GM19467 (cell line): Measurements from ENCODE around the gene RYR3.

Experiments used
- ATAC-seq: cut with Tn5 transposase; IDR thresholded peaks from one replicate; pipeline ENCODE4 v1.9.1; 2021; ENCODE audit warnings: mild to moderate bottlenecking, moderate library complexity; ENCODE audit not compliant: unreplicated experiment

The RYR3 gene

DNA sequence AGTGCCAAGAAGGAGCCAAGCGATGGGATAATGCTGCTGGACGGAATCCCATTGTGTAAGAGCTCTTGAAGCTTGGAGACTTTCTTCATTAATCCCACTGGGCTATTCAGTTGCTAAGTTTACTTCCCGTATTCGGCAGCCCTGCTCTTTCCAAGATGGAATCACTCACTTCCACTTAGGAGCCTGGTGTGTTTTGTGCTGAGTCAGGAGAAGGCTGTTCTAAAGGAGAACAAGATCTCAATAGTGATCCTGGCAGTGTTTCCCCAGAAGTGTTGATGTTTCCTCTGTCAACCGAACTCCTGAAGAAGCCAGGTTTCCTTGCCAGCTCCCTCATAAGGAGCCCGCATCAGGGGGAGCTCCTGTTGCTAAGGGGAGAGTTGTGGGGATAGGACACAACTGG lies 387.4 kb downstream of the RYR3 start:
- ATAC-seq = no peak

DNA sequence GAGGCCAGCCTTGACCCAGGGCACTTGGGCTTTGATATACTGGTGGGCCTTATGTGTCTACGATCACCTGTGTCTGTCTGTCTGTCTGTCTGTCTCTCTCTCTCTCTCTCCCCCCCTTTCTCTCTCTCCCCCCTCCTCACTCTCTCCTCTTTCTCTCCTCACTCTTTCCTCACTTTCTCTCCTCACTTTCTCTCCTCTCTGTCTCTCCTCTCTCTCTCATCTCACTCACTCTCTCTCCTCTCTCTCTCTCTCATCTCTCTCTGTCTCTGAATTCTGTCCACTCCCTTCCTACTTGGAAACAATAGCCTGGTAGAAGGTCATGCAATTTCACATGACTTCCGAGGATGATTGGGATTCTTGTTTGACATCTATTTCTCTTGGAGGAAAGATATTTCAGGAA lies 388.4 kb downstream of the RYR3 start:
- ATAC-seq = no peak

DNA sequence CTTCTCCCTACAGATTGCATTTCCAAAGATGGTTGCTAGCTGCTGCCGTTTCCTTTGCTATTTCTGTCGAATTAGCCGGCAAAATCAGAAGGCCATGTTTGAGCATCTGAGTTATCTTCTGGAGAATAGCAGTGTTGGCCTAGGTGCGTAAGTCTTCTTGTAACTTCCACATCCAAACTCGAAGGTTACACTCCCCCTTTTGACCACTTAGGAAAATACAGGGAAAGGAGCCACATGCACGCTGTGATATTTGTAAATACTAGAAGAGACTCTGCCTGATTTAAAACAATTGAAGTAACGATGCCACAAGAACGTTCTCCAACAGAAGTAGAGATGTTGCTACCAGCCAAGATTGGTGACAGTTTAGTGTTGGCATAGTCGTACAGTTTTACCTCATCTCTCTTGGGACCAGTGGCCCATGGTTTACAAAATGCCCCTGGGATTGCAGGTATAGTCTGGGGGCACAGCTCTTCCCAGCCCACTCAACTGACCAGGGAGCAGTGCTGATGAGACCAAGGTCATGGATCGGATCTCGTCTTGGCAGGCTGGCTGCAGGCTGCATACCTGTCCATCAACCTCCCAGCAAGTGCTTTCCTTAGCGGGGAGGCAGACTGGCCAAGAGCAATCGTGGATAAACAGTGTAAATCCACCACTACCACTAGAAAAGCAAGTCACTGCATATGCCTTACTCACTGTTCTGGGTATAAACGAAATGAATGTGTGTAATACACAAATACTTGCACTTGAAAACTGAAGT lies 389.1 kb downstream of the RYR3 start:
- no peak for ATAC-seq

DNA sequence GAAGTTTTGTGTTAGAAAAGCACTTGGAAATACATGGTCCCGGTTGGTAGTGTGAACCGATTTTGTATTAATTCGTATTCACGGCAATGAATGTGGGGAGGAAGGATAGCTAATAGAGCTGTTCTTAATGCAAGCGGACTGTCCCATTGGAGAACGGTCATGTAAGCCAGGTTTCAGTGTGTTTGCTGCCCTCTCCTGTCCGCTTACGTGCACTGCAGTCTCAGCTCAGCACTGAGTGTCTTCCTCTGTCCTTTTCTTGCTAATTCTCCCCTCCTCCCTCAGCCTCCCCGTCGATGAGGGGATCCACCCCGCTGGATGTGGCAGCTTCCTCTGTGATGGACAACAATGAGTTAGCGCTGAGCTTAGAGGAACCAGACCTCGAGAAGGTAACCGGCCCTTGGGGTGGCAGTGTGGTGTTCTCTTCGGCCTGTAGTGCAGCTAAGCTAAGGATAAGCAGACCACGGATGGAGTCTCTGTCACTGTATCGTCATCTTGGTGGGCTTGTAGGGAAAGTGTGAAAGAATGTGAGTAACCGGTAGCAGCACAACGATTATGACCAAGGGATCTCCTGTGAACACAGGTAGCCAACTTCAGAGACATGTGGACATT lies 390.0 kb downstream of the RYR3 start:
- ATAC-seq = no peak

DNA sequence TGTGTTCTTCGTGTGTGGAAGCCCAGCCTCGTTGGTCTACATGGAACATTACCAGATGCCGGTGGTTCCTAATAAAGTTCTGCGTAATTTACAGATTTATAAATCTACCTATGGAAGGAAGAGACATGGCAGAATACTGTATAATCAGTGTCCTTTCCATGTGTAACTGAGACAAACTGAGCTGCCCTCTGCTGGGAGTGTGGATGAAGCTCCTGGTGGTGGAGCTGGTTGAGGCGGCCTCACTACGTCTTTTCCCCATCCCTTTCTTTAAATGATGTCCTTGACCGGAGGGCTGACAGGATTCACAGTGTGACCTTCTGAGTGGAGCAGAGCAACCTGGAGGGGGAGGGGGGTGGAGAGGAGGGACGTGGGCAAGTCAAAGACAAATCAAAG lies 390.5 kb downstream of the RYR3 start:
- no peak for ATAC-seq

DNA sequence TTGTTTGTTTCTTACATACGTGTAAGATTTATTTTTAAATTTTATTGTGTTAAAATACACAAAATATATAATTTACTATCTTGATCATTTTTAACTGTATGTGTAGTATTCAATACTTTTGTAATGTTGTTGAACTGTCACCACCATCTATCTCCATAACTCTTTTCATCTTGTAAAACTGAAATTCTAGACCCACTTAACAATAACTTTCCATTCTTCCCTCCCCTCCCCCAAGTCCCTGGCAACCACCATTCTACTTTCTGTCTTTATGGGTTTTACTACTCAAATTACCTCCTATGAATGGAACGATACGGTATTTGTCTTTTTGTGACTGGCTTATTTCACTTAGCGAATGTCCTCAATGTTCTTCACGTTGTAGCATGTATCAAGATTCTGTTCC lies 395.4 kb downstream of the RYR3 start:
- ATAC-seq = no peak

DNA sequence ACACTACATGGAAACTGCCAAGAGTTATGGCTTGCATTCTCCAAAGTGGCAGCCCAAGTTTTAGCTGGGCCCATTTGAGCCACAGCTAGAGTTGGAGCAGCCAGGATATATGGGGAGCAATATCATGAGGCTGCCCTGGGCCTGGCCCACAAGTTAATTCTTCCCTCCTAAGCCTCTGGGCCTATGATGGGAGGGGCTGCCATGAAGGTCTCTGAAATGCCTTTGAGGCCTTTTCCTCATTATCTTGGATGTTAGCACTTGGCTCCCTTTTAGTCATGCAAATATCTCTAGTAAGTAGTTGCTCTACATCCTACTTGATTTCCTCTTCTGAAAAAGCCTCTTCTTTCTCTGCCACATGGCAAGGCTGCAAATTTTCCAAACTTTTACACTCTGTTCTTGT lies 400.0 kb downstream of the RYR3 start:
- no peak for ATAC-seq

DNA sequence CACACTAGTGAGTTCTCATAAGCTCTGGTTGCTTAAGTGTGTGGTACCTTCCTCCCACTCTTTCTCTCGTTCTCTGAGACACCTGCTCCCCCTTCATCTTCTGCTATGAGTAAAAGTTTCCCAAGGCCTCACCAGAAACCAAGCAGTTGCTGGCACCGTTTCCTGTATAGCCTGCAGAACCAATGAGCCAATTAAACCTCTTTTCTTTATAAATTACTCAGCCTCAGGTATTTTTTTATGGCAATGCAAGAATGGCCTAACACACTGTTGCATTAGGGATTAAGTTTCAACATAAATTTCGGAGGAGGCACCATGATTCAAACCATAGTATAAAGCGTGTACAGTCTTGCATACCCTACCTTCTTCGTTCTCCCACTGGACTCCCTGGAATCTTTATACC lies 405.3 kb downstream of the RYR3 start:
- ATAC-seq = no peak

DNA sequence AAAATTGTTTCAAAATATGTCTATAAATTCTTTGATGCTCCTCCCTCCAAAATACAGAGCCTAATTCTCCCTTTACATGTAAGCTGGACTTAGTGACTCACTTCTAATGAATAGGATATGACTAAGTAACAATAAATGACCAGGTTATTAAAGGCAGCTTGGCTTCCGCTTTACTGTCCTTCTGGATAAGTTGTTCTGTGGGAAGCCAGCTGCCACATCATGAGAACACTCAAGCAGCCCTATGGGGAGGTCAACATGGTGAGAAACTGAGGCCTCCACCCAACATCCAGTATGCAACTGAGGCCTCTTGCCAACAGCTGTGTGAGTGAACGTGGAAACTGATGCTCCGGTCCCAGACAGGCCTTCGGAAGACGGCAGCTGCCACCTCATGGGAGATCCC lies 410.2 kb downstream of the RYR3 start:
- ATAC-seq = no peak

DNA sequence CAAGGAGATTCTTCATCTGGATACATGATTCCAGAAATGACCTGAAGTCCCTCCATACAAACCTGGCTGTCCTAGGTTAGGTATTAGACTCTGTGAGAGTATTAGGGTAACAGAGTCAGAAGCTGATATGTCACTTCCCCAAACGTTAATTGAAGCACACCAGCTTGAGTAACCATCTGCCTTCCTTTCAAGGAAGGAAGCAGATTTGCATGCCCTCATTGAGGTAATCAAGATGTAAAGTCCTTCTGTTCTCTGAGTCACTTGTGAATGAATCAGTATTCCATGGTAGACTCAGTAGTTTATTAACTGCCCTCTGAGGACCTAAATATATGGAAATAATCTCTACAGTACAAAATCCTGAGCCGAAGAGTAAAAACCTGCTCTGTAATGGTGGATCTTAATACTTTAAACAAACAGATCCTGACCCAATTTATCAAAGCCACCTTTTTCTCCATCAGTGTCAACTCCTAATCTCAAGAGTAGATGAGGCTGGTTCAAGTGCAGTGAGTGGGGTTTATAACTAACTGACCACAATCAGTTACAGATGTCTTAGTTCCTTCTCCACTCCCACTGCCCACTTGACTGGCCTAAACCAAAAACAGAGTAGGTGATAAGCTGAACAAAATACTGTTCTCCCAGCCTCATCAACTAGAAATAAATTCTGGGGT lies 411.4 kb downstream of the RYR3 start:
- ATAC-seq = peak; percentile 92

DNA sequence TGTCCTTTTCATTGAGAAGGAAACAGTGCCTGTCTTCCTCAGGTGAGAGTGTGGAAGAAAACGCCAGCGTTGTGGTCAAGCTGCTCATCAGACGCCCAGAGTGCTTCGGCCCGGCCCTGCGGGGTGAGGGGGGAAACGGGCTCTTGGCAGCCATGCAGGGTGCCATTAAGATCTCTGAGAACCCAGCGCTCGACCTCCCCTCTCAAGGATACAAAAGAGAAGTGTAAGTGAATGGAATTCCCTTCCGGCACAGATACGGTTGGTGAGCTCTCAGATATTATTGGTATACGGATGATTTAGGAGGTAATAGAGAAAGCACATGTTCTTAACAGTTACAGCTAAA lies 411.9 kb downstream of the RYR3 start:
- no peak for ATAC-seq

DNA sequence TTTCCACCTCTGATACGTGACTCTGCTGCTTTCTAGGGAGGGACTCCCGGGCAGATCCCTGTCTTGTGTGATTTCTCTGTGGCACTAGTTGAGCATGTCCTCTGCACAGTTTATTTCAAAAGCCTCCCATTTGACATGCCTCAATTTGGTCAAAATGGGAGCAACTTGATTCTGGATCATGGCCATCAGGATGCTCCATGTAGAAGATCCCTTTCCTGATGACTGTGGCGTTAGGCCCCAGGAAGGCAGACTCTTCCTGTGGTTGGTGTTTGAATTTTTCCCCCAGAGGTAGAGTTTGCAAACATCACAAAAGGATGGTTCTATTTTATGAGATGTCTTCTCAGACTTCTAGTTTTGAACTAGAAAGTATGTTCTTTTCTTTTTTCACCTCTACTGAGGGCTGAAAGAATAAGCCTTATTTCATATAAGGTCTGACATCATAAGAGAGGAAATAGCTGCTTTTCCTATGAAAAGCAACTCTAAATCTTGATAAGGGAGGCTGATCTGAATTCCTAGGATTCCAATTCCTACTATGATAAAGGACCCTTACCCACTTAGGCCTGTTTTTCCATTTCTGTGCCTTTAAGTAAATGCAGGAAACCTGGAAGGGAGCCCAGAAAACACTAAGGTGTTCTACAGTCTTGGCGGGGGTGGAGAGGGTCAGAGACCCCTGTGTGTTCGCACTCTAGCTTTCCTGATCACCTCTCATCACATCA lies 413.7 kb downstream of the RYR3 start:
- no peak for ATAC-seq

DNA sequence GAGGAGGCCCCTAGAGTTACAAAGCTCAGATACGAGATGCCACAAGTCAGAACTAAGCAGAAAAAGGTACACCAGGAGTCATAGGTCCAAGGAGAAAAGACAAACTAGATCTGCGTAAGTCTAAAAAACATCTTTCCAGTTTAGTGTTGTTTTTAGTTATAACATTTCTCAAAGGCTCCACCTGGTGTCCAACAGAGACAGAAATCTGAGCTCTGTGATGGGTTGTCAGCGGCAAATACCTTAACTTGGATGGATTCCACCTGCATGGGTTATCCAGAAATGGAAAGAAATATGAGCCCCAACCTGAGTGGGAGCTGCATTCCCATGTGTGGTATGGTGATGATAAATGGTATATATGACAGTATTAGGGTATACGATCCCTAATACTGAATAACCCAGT lies 418.9 kb downstream of the RYR3 start:
- no peak for ATAC-seq

DNA sequence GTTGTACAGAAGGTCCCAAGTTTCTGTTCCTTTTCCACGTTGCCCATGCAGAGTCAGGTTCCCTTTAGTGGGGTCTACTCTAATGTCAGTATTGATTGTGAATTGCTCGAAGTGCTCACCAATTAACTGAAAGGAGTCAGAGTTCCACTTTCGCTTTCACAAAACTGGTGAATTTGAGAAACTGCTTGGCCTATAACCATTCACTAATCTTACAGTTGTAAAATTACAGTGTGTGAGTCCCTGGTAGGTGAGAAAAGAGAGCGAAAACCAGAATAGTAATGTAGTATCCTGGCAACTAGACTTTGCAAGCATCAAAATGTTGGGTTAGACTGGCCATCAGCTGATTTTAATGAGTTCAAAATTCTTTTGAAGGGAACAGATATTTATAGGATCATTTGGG lies 420.0 kb downstream of the RYR3 start:
- no peak for ATAC-seq

DNA sequence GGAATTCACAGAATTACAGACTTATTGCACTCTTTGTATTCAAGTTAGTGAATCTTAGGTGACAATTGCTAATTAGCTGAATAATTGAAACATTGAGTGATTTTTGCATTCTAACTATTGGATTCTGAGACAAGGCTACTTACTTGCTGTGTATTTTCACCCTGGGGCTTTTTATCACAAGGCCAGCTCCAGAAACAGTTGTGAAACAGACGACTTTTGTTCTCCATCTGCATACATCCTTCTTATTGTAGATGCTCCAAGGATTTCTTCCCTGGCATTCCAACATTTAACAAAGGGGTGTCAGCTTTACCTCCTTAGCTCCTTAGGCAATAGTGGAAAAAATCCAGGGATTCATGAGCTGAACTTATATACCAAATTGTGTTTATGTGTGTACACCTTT lies 424.4 kb downstream of the RYR3 start:
- ATAC-seq = no peak

DNA sequence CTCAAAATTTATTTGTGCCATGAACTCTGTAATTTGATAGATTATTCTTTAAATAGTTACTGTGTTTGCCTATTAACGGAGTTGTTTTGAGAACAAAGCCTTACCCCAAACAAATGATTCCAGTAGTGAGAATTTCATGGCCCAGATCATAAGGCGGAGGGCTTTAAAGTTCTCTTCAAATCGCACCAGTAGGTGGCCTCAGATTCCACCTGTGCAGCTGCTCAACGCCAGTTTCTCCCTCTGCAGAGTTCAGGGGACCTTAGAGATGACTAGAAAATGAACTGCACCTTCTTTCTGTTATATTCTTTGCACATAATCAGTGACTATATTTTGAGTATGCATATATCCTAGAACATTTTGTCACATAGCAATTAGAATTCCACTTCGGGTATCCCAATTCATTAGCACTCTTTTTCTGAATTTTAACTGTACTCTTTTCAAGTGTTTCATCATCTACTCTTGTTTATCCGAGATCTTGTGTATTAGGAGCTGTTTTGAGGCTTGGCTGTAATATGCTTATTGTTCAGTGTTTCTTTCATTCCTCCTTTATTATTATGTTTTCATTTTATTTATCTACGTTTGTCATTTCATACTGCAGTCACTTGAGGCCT lies 425.0 kb downstream of the RYR3 start:
- no peak for ATAC-seq

DNA sequence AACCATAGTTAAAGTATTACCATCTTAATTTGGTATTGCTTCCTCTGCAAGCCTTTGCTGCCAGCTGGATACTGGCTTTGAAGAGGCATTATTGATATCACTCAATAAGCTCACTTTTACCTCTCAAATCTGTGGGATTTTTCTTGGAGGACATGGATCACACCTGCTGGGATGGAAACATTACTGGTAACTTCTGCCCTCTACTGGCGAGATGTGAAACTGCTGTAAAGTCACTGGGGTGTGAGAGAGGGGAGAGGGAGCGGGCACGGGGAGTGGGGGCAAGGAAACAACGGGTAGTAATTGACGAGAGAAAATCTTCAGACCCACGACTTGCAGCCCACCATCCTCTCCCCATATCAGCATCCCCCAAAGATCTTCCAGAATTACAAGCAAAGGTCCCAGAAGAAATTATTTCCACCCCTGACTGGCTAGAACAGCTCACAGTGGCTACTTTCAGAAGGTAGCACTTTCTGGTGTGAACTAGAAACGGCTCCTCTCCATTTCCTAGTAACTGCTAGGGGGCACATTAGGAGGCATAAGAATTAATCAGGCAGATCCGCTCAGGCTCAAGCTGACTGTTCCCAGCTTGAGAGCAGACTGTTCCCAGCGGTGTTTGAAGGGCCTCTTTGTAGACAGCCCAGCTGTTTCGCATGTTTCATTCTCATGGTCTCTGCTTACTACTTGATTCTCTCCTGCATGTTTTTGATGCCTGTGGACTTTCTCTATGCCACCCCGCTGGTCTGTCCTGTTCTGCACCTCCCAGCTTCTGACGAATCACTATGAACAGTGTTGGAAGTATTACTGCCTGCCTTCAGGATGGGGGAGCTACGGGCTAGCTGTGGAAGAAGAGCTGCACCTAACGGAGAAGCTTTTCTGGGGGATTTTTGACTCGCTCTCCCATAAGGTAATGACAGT lies 427.2 kb downstream of the RYR3 start:
- ATAC-seq = no peak

DNA sequence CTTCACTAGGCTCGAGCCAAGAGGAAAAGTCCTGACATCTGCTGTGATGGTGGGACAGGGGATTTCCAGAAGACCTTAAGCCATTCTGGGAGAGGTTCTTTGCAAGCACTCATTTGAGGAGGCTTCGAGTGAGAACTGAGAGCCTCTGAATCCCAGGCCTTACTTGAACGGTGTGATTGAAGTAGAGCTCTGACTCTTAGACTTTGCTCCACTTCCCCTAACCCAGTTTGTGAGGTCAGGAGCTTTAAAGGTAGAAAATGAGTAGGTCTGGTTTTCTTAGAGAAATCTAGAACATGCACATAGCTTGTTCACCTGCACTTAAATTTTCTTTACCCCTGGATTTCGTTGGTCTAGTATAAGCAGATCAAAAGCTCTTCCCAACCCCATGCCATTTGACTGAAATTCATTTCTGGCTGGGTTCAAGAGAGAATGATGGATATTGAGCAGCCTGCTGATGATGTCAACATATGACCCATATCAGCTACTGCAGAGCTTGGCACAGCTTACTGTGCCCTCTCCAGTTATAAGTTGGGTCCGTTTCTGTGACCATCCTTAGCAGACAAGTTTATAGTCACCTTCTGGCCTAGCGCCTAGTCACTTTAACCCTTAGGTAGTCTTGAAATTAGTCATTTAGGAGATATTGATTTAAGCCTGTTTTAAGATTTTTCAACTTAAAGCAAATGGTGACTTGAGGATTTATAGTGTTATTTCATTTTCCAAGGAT lies 428.3 kb downstream of the RYR3 start:
- ATAC-seq = no peak

DNA sequence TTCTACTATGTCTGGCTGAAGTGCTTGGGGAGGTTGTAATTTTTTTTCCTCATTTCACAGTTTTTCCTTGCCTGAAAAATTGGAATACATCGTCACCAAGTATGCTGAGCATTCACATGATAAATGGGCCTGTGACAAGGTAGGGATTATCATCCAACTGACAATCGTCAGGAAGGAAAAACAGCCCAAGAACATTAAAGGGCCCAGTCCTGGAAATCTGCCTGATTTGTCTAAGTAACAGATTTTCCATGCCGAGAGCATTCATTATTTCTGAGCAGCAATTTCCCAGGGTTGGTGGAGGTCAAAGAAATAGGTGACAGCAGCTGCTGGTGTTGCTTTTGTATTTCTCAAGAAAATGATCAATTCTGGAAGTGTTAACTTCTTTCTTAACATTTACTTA lies 431.5 kb downstream of the RYR3 start:
- ATAC-seq = no peak

DNA sequence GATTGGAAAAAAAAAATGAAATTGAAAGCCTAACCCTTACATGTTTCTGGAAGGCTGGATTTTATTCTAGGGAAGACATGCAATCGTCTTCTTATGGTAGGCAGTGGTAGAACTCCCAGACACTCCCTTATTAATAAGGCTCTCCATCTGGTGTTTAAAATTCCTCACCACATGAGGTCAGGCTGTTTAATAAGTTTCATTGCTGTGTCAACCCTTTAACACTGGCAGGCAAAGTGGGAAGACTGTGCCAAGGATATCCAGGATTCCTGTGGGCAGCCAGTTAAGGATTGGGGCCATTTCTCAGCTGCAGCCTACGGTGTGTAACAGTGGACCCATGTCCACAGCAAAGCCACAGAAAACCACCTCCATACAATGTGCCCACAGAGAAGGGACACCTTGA lies 432.0 kb downstream of the RYR3 start:
- no peak for ATAC-seq
